C4-2B (cell line): ENCODE results near the gene CCL1.

Experiments used
- CTCF ChIP-seq: fragments of 450-650 bp; conservative IDR thresholded peaks from 2 replicates; pipeline ENCODE4 v1.5.1; 2017; ENCODE audit warnings: mild to moderate bottlenecking
- ZFX ChIP-seq: fragments of 450-650 bp; IDR thresholded peaks from 2 replicates; pipeline ENCODE4 v1.6.1; 2017

- no peak for TF ChIP-seq CTCF
- no peak for TF ChIP-seq ZFX
Measured at GRCh38 chr17:34393401-34393800, 30.4 kb upstream of the CCL1 start.
